Gastroesophageal sphincter (tissue), 4 donors: ENCODE results near the gene COL20A1. TPM values are rescaled to one million over a fixed set of nuclear protein-coding genes. Genes with fewer than 3 reads are reported as not detected.
"Not testable (repeated sequence)": the region's sequence is repeated elsewhere in the genome, so short reads cannot be mapped to it uniquely, and the experiment has no call there.

ENCODE experiments used
- ATAC-seq: fragments of 150-250 bp; one replicate; pipeline ENCODE4 v1.9.1; 2016; ENCODE audit warnings: mild to moderate bottlenecking, moderate library complexity
- H3K27ac ChIP-seq, 4 donors: fragments of 200-600 bp; sonication (generic) in 3 of 4; 1 replicate in 3 of 4; 2 replicates in 1 of 4; pipeline ENCODE4 v1.5.1; 2016 to 2019
- H3K27me3 ChIP-seq: fragments of 200-600 bp; sonication (generic); one replicate; pipeline ENCODE4 v1.5.1; 2019
- H3K36me3 ChIP-seq, 2 donors: fragments of 200-600 bp; sonication (generic); one replicate each; pipeline ENCODE4 v1.5.1; 2019; ENCODE audit warnings: control low read depth in 1 of 2
- H3K4me1 ChIP-seq, 3 donors: fragments of 200-600 bp; sonication (generic); 1 replicate in 2 of 3; 2 replicates in 1 of 3; pipeline ENCODE4 v1.5.1; 2016 to 2019; ENCODE audit warnings: control low read depth in 2 of 3
- H3K4me3 ChIP-seq, 2 donors: fragments of 200-600 bp; sonication (generic); one replicate each; pipeline ENCODE4 v1.5.1; 2019; ENCODE audit warnings: mild to moderate bottlenecking in 1 of 2, moderate library complexity in 1 of 2
- H3K9me3 ChIP-seq, 3 donors: fragments of 200-600 bp; sonication (generic); one replicate each; pipeline ENCODE4 v1.5.1; 2017 to 2019; ENCODE audit warnings: control low read depth in 2 of 3
- EP300 ChIP-seq: sonication (generic); formaldehyde crosslinking; IDR thresholded peaks from one replicate; pipeline ENCODE4 v1.6.1; 2017; ENCODE audit warnings: antibody characterized with exemption, mild to moderate bottlenecking
- POLR2A ChIP-seq, 2 donors: fragments of 450-650 bp; IDR thresholded peaks; one replicate each; pipeline ENCODE4 v1.6.1; 2017; ENCODE audit warnings: antibody characterized with exemption in 2 of 2, mild to moderate bottlenecking in 2 of 2, moderate library complexity in 1 of 2
- POLR2AphosphoS5 ChIP-seq: sonication (generic); formaldehyde crosslinking; IDR thresholded peaks from one replicate; pipeline ENCODE4 v1.6.1; 2017; ENCODE audit warnings: antibody characterized with exemption
- WGBS, 2 donors: methylation state at CpG; one replicate each; pipeline ENCODE4 v1.1.5; 2018; ENCODE audit warnings: low coverage in 1 of 2; 5-methylcytosine and 5-hydroxymethylcytosine counted together
- total RNA-seq, 4 donors: library from RNA; depleted of rRNA; stranded (reverse); fragments of >200 nt; gene quantifications; one replicate each; pipeline ENCODE4 v1.1.0, GENCODE V29; 2016
- TF ChIP-seq, protein P1 (sequence below), 4 experiments: fragments of 200-600 bp in 2 of 4; fragments of 450-650 bp in 2 of 4; sonication (generic) in 1 of 4; IDR thresholded peaks; one replicate each; pipeline ENCODE4 v1.5.1; 2017 to 2019; ENCODE audit warnings: antibody characterized with exemption in 4 of 4, mild to moderate bottlenecking in 2 of 4, moderate library complexity in 2 of 4

Gene COL20A1
- total RNA-seq, 4 donors from 2014 or later, result not detected

GRCh38 chr20:63301671-63302070 lies 8.7 kb downstream of the COL20A1 start:
- Histone ChIP-seq H3K27ac (no peak overlapping the region), H3K4me1 (no peaks in the 10 kb centered on the region), H3K4me3 (no peak overlapping the region), H3K27me3 (peaks cover 93% of the 10 kb centered on the region), H3K9me3 (peaks cover 0 to 23% (median 0%) of the 10 kb centered on the region in 3 donors), H3K36me3 (no peaks in the 10 kb centered on the region)
- 91 to 100% methylated on average over 1 of the region's 1 CpG for WGBS, 2 donors
- TF ChIP-seq, protein P1, sequence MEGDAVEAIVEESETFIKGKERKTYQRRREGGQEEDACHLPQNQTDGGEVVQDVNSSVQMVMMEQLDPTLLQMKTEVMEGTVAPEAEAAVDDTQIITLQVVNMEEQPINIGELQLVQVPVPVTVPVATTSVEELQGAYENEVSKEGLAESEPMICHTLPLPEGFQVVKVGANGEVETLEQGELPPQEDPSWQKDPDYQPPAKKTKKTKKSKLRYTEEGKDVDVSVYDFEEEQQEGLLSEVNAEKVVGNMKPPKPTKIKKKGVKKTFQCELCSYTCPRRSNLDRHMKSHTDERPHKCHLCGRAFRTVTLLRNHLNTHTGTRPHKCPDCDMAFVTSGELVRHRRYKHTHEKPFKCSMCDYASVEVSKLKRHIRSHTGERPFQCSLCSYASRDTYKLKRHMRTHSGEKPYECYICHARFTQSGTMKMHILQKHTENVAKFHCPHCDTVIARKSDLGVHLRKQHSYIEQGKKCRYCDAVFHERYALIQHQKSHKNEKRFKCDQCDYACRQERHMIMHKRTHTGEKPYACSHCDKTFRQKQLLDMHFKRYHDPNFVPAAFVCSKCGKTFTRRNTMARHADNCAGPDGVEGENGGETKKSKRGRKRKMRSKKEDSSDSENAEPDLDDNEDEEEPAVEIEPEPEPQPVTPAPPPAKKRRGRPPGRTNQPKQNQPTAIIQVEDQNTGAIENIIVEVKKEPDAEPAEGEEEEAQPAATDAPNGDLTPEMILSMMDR (IDR thresholded peaks at IDR 0.05), result no peak
- TF ChIP-seq POLR2A (IDR thresholded peaks at IDR 0.05) (no peak), EP300 (no peak), POLR2AphosphoS5 (no peak)
- ATAC-seq, result no peak

- no peaks in the 10 kb centered on the region for H3K36me3 ChIP-seq
- 31 to 37% methylated on average over 4 to 5 of the region's 5 CpGs for WGBS, 2 donors
- TF ChIP-seq POLR2A (IDR thresholded peaks at IDR 0.05), result no peak
- no peak for TF ChIP-seq EP300
- TF ChIP-seq, protein P1 (IDR thresholded peaks at IDR 0.05), result no peak
- no peak for TF ChIP-seq POLR2AphosphoS5
- no peaks in the 10 kb centered on the region for H3K4me1 ChIP-seq
- peaks cover 93% of the 10 kb centered on the region for H3K27me3 ChIP-seq
- ATAC-seq, result no peak
- H3K27ac ChIP-seq, result no peak overlapping the region
- no peak overlapping the region for H3K4me3 ChIP-seq
- H3K9me3 ChIP-seq, result peaks cover 0 to 23% (median 0%) of the 10 kb centered on the region in 3 donors
Observed at GRCh38 chr20:63303095-63303666, 10.2 kb downstream of the COL20A1 start.

- TF ChIP-seq EP300 (no peak), POLR2AphosphoS5 (no peak), POLR2A (IDR thresholded peaks at IDR 0.05) (no peak)
- TF ChIP-seq, protein P1 (IDR thresholded peaks at IDR 0.05), result no peak
- H3K4me3 ChIP-seq, result no peak overlapping the region
- H3K9me3 ChIP-seq, result peaks cover 0 to 23% (median 0%) of the 10 kb centered on the region in 3 donors
- ATAC-seq, result no peak
- 0% methylated on average over 1 of the region's 8 CpGs; no CpG with 5 or more reads in 1 of the 2 donors for WGBS, 2 donors
- peaks cover 0 to 8% (median 0%) of the 10 kb centered on the region in 3 donors for H3K4me1 ChIP-seq
- H3K27ac ChIP-seq, result no peak overlapping the region
- H3K27me3 ChIP-seq, result peaks cover 94% of the 10 kb centered on the region
- no peaks in the 10 kb centered on the region for H3K36me3 ChIP-seq
Observed at GRCh38 chr20:63305393-63305792, 12.4 kb downstream of the COL20A1 start.

DNA sequence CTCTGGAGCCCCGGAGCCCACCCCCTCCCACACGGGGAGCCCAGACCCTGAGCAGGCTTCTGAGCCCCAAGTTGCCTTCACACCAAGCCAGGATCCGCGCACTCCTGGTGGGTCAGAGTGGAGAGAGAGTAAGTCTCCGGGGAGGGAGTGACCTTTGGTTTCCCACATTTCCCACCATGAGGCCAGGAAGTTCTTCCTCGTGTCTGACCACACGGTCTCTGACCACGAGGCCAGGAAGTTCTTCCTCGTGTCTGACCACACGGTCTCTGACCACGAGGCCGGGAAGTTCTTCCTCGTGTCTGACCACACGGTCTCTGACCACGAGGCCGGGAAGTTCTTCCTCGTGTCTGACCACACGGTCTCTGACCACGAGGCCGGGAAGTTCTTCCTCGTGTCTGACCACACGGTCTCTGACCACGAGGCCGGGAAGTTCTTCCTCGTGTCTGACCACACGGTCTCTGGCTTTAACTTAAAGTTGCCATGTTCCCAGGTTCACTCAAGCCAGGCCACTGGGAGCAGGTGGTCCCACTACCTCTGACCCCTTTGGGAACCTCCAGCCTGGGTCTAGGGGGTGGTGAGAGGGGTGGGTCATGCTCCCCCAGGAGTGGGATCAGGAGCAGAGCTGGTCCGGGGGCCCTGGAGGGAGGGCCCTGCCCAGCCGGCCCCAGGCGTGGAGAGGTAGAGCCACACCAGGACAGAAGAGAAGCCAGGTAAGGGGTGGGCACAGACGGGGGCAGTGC lies 13.1 kb downstream of the COL20A1 start:
- not testable (repeated sequence) for H3K4me3 ChIP-seq, H3K36me3 ChIP-seq, ATAC-seq, H3K4me1 ChIP-seq, H3K27ac ChIP-seq
- H3K27me3 ChIP-seq, result peaks cover 90% of the 10 kb centered on the region
- WGBS, 2 donors, result 80% methylated on average over 3 of the region's 30 CpGs; no CpG with 5 or more reads in 1 of the 2 donors
- H3K9me3 ChIP-seq, result peaks cover 0 to 18% (median 0%) of the 10 kb centered on the region in 3 donors

- Histone ChIP-seq H3K36me3 (no peaks in the 10 kb centered on the region), H3K27me3 (peaks cover 88% of the 10 kb centered on the region), H3K4me1 (peaks cover 0 to 8% (median 0%) of the 10 kb centered on the region in 3 donors), H3K4me3 (no peak overlapping the region), H3K27ac (no peak overlapping the region), H3K9me3 (peaks cover 0 to 10% (median 0%) of the 10 kb centered on the region in 3 donors)
- WGBS, 2 donors, result 80% methylated on average over 1 of the region's 35 CpGs; no CpG with 5 or more reads in 1 of the 2 donors
- TF ChIP-seq POLR2A (IDR thresholded peaks at IDR 0.05) (no peak), EP300 (no peak), POLR2AphosphoS5 (no peak)
- TF ChIP-seq, protein P1 (IDR thresholded peaks at IDR 0.05), result no peak
- ATAC-seq, result no peak
Observed at GRCh38 chr20:63306673-63307537, 13.9 kb downstream of the COL20A1 start.
